Right cardiac atrium (tissue), 5 donors: ENCODE measurements around the gene TAF13. TPM values are rescaled to one million over a fixed set of nuclear protein-coding genes. Genes with fewer than 3 reads are reported as not detected.

Source experiments
- ATAC-seq, 2 donors: fragments of 200-7000 bp; cut with Tn5 transposase; one replicate each; pipeline versions ENCODE4 v1.8.0 to v1.9.1; 2020; ENCODE audit warnings: moderate library complexity in 2 of 2, mild to moderate bottlenecking in 1 of 2
- DNase-seq, 3 donors: peaks; one replicate each; pipeline ENCODE4 v3.0.0-alpha.2; 2020
- H3K27ac ChIP-seq: one replicate; pipeline ENCODE4 v1.5.1; 2013; ENCODE audit warnings: mild to moderate bottlenecking, low read length, control low read depth, moderate library complexity
- H3K27me3 ChIP-seq: one replicate; pipeline ENCODE4 v1.6.1; 2013; ENCODE audit not compliant: control insufficient read depth, insufficient read depth
- H3K4me1 ChIP-seq: one replicate; pipeline ENCODE4 v1.6.1; 2013; ENCODE audit warnings: low read length; ENCODE audit not compliant: control insufficient read depth, insufficient read depth
- H3K4me3 ChIP-seq: one replicate; pipeline ENCODE4 v1.5.1; 2013; ENCODE audit warnings: low read length, control low read depth
- H3K9me3 ChIP-seq: one replicate; pipeline ENCODE4 v1.6.1; 2013; ENCODE audit warnings: low read length; ENCODE audit not compliant: control insufficient read depth
- WGBS: extraction: QIAGEN DNeasy Blood & Tissue Kit; methylation state at CpG from one replicate; pipeline ENCODE4 v1.1.7; 2013; 5-methylcytosine and 5-hydroxymethylcytosine counted together
- intact Hi-C, 4 donors: fragments of 100-400 bp; cut with DNase I; formaldehyde crosslinking; loops; one replicate each; pipeline versions ENCODE4 v1.11.0 to v1.14.0; 2022 to 2023
- polyA plus RNA-seq: library from polyadenylated mRNA; stranded (reverse); fragments of 200-250 nt; gene quantifications from one replicate; pipeline ENCODE4 v1.2.3, GENCODE V29; 2013
- total RNA-seq, 4 donors: library from RNA; stranded (reverse); fragmentation: NEBNext Ultra II Directional; extraction: Animal tissue kit (Norgen Biotek cat#: 25700); gene quantifications; one replicate each; pipeline ENCODE4 v1.2.1, GENCODE V29; 2021
- donor health status: healthy with polysubstance abuse.
- donor health status: DM: no; HTN: yes; CAD: no.
- donor health status: DM: no; HTN: no; CAD: no.
- donor health status: DM: no; HTN: yes; CAD: no; lungs with severe emphysema.
- donor health status: DM: yes; HTN: yes; CAD: no.

TAF13 gene
- total and polyA plus RNA-seq, 5 donors = 56.7 to 67.3 (median 62.6) TPM

- Histone ChIP-seq H3K4me3 (no peak overlapping the region), H3K27ac (no peak overlapping the region), H3K9me3 (no peaks in the 10 kb centered on the region), H3K27me3 (no peaks in the 10 kb centered on the region), H3K4me1 (no peaks in the 10 kb centered on the region)
- ATAC-seq = no peak
- 100% methylated on average over 1 of the region's 1 CpG for WGBS
- intact Hi-C loops = no loop called here
- DNase-seq = no peak
Observed at GRCh38 chr1:109017134-109017533, 58.7 kb downstream of the TAF13 start.

Other genes starting within 250 kb of the TAF13 start
- gene AKNAD1, start 218.9 kb downstream of the TAF13 start, total RNA-seq = not detected
- gene AKNAD1, start 218.9 kb downstream of the TAF13 start, polyA plus RNA-seq = not detected
- 10 to 100 TPM in 3 of 4 donors, 1 to 10 TPM in 1; 6.3 to 14.5 (median 10.9) TPM for gene GPSM2, start 199.0 kb downstream of the TAF13 start, total RNA-seq
- gene GPSM2, start 199.0 kb downstream of the TAF13 start, polyA plus RNA-seq = 4.5 TPM
- gene CLCC1, start 112.5 kb downstream of the TAF13 start, total RNA-seq = 10 to 100 TPM; 28.7 to 33.3 (median 30.6) TPM
- 13.1 TPM for gene CLCC1, start 112.5 kb downstream of the TAF13 start, polyA plus RNA-seq
- 10 to 100 TPM; 14.6 to 19.0 (median 16.6) TPM for gene WDR47, start 33.9 kb downstream of the TAF13 start, total RNA-seq
- gene WDR47, start 33.9 kb downstream of the TAF13 start, polyA plus RNA-seq = 5.2 TPM
- gene TMEM167B, start 14.8 kb upstream of the TAF13 start, total RNA-seq = 10 to 100 TPM; 38.2 to 60.6 (median 48.5) TPM
- gene TMEM167B, start 14.8 kb upstream of the TAF13 start, polyA plus RNA-seq = 17.1 TPM
- gene ELAPOR1, start 38.1 kb upstream of the TAF13 start, total RNA-seq = under 1 TPM; 0.28 to 0.51 (median 0.30) TPM
- gene ELAPOR1, start 38.1 kb upstream of the TAF13 start, polyA plus RNA-seq = 0.18 TPM
- 100 to 1,000 TPM; 123 to 146 (median 135) TPM for gene SARS1, start 137.9 kb upstream of the TAF13 start, total RNA-seq
- 84.5 TPM for gene SARS1, start 137.9 kb upstream of the TAF13 start, polyA plus RNA-seq
- 10 to 100 TPM; 19.1 to 33.2 (median 28.4) TPM for gene CELSR2, start 173.5 kb upstream of the TAF13 start, total RNA-seq
- 16.0 TPM for gene CELSR2, start 173.5 kb upstream of the TAF13 start, polyA plus RNA-seq
- 1 to 10 TPM; 1.6 to 4.6 (median 2.3) TPM for gene PSRC1, start 207.1 kb upstream of the TAF13 start, total RNA-seq
- gene PSRC1, start 207.1 kb upstream of the TAF13 start, polyA plus RNA-seq = 2.8 TPM
- gene MYBPHL, start 231.0 kb upstream of the TAF13 start, total RNA-seq = 100 to 1,000 TPM; 115 to 521 (median 226) TPM
- gene MYBPHL, start 231.0 kb upstream of the TAF13 start, polyA plus RNA-seq = 322 TPM